ENCODE results near the gene PCED1A.
A peak's percentile ranks its signal among the peaks of the same experiment; 100 is the strongest.

Gene PCED1A

GRCh38 chr20:2865101-2865500, 24.6 kb upstream of the PCED1A start:
- Histone ChIP-seq H3K27me3 (ENCODE audit: control insufficient read depth, insufficient read depth, low read length) (no peaks in the 10 kb centered on the region), H3K4me3 (ENCODE audit: low read depth, low read length) (no peak overlapping the region), H3K9me3 (ENCODE audit: control insufficient read depth, insufficient read depth, low read depth, low read length) (no peaks in the 10 kb centered on the region), H3K4me1 (ENCODE audit: control insufficient read depth, insufficient read depth, low read length) (no peaks in the 10 kb centered on the region), H3K27ac (ENCODE audit: low read depth, low read length) (no peak overlapping the region), H3K9ac (ENCODE audit: low read length) (no peak overlapping the region), H3K36me3 (ENCODE audit: control insufficient read depth, insufficient read depth, low read length) (peaks cover 30% of the 10 kb centered on the region; the same call in 1 of the 2 replicates)

DNA sequence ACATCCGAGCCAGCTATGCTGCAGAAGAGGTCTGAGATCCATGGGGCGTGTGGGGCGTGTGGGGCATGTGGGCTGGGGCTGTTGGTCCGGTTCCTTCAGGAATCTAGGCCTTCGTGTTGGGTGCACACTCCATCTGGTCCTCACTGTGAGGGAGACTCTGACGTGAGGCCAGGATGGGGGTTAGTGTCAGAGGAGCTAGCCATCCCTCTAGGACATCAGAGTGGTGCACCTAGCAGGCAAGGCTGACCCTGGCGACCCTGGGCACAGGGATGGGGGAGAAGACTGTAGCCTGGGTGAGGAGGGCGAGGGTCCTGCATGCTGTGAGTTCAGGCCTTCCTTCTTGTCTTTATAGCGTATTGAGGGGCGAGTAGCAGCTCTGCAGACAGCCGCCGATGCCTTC, 24.2 kb upstream of the PCED1A start:
- Histone ChIP-seq H3K9me3 (ENCODE audit: control insufficient read depth, insufficient read depth, low read depth, low read length) (no peaks in the 10 kb centered on the region), H3K4me1 (ENCODE audit: control insufficient read depth, insufficient read depth, low read length) (no peaks in the 10 kb centered on the region), H3K27ac (ENCODE audit: low read depth, low read length) (no peak overlapping the region), H3K36me3 (ENCODE audit: control insufficient read depth, insufficient read depth, low read length) (peaks cover 33% of the 10 kb centered on the region; the same call in 1 of the 2 replicates), H3K4me3 (ENCODE audit: low read depth, low read length) (no peak overlapping the region), H3K27me3 (ENCODE audit: control insufficient read depth, insufficient read depth, low read length) (no peaks in the 10 kb centered on the region), H3K9ac (ENCODE audit: low read length) (no peak overlapping the region)

DNA sequence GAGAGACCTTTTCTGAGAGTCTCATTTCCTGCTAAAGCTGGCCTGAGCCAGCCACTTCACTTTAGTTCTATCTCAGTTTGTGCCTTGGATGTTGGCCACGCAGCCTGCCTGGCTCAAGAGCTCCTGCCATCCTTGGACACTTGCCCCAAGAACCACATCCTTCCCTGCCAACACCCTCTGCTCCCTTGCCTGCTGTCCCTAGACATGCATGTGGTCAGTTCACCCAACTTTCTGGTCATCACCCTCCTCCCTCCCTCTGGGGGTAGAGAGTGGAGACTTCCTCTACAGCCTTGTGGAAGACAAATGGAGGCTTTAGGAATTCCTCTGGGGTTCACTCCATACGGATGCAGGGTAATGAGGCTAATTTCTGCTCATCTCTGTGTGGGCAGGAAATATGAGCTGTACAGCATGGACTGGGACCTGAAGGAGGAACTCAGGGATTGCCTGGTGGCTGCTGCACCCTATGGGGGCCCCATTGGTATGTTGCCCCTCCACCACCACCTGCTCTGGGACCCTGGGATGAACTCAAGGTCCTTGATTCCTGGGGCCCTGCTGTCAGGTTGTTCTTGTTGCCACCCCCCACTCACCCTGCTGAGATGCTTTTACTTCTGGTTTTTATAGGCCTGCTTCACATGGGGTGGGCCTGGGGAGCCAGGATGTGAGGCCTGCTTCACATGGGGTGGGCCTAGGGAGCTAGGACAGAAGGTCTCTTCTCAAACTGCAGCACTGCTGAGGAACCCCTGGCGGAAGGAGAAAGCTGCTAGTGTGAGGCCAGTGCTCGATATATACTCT, 19.1 kb upstream of the PCED1A start:
- no peak overlapping the region for H3K27ac ChIP-seq (ENCODE audit: low read depth, low read length)
- H3K27me3 ChIP-seq (ENCODE audit: control insufficient read depth, insufficient read depth, low read length): no peaks in the 10 kb centered on the region
- no peaks in the 10 kb centered on the region for H3K4me1 ChIP-seq (ENCODE audit: control insufficient read depth, insufficient read depth, low read length)
- no peaks in the 10 kb centered on the region for H3K9me3 ChIP-seq (ENCODE audit: control insufficient read depth, insufficient read depth, low read depth, low read length)
- H3K36me3 ChIP-seq (ENCODE audit: control insufficient read depth, insufficient read depth, low read length): peaks cover 16% of the 10 kb centered on the region; the same call in 1 of the 2 replicates
- no peak overlapping the region for H3K4me3 ChIP-seq (ENCODE audit: low read depth, low read length)
- peak overlapping the region; percentile 26 for H3K9ac ChIP-seq (ENCODE audit: low read length)

- Histone ChIP-seq H3K27ac (ENCODE audit: low read depth, low read length) (no peak overlapping the region), H3K27me3 (ENCODE audit: control insufficient read depth, insufficient read depth, low read length) (no peaks in the 10 kb centered on the region), H3K4me3 (ENCODE audit: low read depth, low read length) (no peak overlapping the region), H3K9ac (ENCODE audit: low read length) (no peak overlapping the region), H3K36me3 (ENCODE audit: control insufficient read depth, insufficient read depth, low read length) (peaks cover 12% of the 10 kb centered on the region; the same call in 1 of the 2 replicates), H3K4me1 (ENCODE audit: control insufficient read depth, insufficient read depth, low read length) (no peaks in the 10 kb centered on the region), H3K9me3 (ENCODE audit: control insufficient read depth, insufficient read depth, low read depth, low read length) (no peaks in the 10 kb centered on the region)
These were observed 18.1 kb upstream of the PCED1A start for GRCh38 chr20:2858591-2858990.

DNA sequence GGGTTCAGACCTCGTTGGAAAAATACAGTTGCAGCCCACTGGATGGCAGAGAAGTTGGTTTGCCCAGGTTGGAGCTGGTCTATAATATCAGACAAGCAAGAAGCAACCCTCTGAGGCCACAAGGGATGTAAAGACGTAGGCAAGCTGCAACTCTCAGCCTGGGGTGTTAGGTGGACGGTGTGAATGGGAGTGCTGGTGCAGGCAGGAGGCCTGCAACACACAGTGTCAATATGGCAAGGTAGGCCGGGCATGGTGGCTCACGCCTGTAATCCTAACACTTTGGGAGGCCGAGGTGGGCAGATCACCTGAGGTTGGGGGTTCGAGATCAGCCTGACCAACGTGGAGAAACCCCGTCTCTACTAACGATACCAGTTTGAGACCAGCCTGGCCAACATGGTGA, 10.6 kb upstream of the PCED1A start:
- Histone ChIP-seq H3K27ac (ENCODE audit: low read depth, low read length) (no peak overlapping the region), H3K4me3 (ENCODE audit: low read depth, low read length) (no peak overlapping the region), H3K9ac (ENCODE audit: low read length) (no peak overlapping the region), H3K27me3 (ENCODE audit: control insufficient read depth, insufficient read depth, low read length) (no peaks in the 10 kb centered on the region), H3K9me3 (ENCODE audit: control insufficient read depth, insufficient read depth, low read depth, low read length) (no peaks in the 10 kb centered on the region), H3K36me3 (ENCODE audit: control insufficient read depth, insufficient read depth, low read length) (no peaks in the 10 kb centered on the region), H3K4me1 (ENCODE audit: control insufficient read depth, insufficient read depth, low read length) (peaks cover 3% of the 10 kb centered on the region; the same call in 1 of the 2 replicates)

DNA sequence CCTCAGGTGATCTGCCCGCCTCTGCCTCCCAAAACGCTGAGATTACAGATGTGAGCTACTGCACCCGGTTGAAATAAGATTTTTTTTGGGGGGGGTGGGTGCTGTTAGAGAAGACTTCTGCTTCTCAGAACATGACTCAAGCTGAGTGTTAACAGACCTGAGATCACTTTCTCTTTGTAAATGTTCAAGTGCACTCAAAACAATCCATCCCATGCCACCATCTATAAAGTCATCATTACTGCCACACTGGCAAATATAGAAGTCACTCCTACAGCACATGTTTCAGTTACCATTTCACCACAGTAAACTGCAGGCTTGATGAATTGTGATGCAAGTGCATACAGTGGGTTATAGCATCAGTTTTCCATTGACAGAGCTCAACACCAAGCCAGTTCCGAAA, 9.1 kb upstream of the PCED1A start:
- Histone ChIP-seq H3K9ac (ENCODE audit: low read length) (no peak overlapping the region), H3K9me3 (ENCODE audit: control insufficient read depth, insufficient read depth, low read depth, low read length) (no peaks in the 10 kb centered on the region), H3K4me3 (ENCODE audit: low read depth, low read length) (no peak overlapping the region), H3K4me1 (ENCODE audit: control insufficient read depth, insufficient read depth, low read length) (peaks cover 3% of the 10 kb centered on the region; the same call in 1 of the 2 replicates), H3K36me3 (ENCODE audit: control insufficient read depth, insufficient read depth, low read length) (no peaks in the 10 kb centered on the region), H3K27me3 (ENCODE audit: control insufficient read depth, insufficient read depth, low read length) (no peaks in the 10 kb centered on the region), H3K27ac (ENCODE audit: low read depth, low read length) (no peak overlapping the region)

DNA sequence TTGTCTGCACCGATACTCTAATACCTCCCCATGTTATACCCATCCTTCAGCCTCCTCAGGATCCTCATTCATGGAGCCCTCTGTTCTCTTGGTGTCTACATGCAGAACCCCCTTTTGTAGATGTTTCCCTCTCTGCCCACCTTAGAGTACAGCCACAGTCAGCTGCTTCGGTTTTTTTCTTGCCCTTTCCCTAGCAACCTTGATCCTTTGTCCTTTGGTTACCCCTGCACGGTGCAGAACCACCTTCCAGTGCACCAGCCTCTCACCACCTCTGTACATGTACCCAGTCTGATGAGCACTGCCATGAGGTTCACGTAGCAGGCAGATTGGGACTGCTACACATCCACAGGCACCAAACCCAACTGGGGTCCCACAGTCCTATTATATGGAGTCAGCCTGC, 7.3 kb upstream of the PCED1A start:
- Histone ChIP-seq H3K4me3 (ENCODE audit: low read depth, low read length) (no peak overlapping the region), H3K9me3 (ENCODE audit: control insufficient read depth, insufficient read depth, low read depth, low read length) (no peaks in the 10 kb centered on the region), H3K36me3 (ENCODE audit: control insufficient read depth, insufficient read depth, low read length) (no peaks in the 10 kb centered on the region), H3K9ac (ENCODE audit: low read length) (no peak overlapping the region), H3K27ac (ENCODE audit: low read depth, low read length) (no peak overlapping the region), H3K4me1 (ENCODE audit: control insufficient read depth, insufficient read depth, low read length) (peaks cover 3% of the 10 kb centered on the region; the same call in 1 of the 2 replicates), H3K27me3 (ENCODE audit: control insufficient read depth, insufficient read depth, low read length) (no peaks in the 10 kb centered on the region)

DNA sequence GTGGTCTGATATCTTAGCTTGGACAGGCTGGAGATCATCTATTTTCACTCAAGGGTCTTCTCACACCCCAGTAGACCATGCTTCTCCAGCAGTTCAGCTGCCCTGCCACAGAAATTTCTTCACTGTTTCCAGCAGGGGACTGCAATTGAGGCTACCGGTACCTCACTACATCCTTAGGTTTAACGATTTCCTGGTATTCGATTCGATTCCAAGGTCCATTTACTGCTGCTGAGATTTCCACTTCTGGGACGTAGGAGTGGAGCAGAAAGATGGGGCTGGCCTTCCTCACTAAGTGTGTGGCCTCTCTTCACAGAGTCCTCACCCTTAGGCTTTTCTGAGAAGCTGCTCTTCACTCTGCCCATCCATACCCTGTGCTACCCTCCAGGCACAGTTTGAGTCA, 6.2 kb upstream of the PCED1A start:
- H3K27me3 ChIP-seq (ENCODE audit: control insufficient read depth, insufficient read depth, low read length): no peaks in the 10 kb centered on the region

GRCh38 chr20:2845607-2846006, 5.2 kb upstream of the PCED1A start:
- no peak overlapping the region for H3K27ac ChIP-seq (ENCODE audit: low read depth, low read length)
- 0 out of 2 replicates have a peak, but pooled peaks cover 3% of the 10 kb centered on the region for H3K4me1 ChIP-seq (ENCODE audit: control insufficient read depth, insufficient read depth, low read length)
- no peaks in the 10 kb centered on the region for H3K36me3 ChIP-seq (ENCODE audit: control insufficient read depth, insufficient read depth, low read length)
- H3K9ac ChIP-seq (ENCODE audit: low read length): no peak overlapping the region
- no peaks in the 10 kb centered on the region for H3K9me3 ChIP-seq (ENCODE audit: control insufficient read depth, insufficient read depth, low read depth, low read length)
- no peak overlapping the region for H3K4me3 ChIP-seq (ENCODE audit: low read depth, low read length)
- no peaks in the 10 kb centered on the region for H3K27me3 ChIP-seq (ENCODE audit: control insufficient read depth, insufficient read depth, low read length)

More for the DNA sequence above, 6.2 kb upstream of the PCED1A start:
- Histone ChIP-seq H3K4me1 (ENCODE audit: control insufficient read depth, insufficient read depth, low read length) (no peaks in the 10 kb centered on the region), H3K4me3 (ENCODE audit: low read depth, low read length) (no peak overlapping the region), H3K27ac (ENCODE audit: low read depth, low read length) (no peak overlapping the region), H3K9me3 (ENCODE audit: control insufficient read depth, insufficient read depth, low read depth, low read length) (no peaks in the 10 kb centered on the region), H3K9ac (ENCODE audit: low read length) (no peak overlapping the region), H3K36me3 (ENCODE audit: control insufficient read depth, insufficient read depth, low read length) (no peaks in the 10 kb centered on the region)

DNA sequence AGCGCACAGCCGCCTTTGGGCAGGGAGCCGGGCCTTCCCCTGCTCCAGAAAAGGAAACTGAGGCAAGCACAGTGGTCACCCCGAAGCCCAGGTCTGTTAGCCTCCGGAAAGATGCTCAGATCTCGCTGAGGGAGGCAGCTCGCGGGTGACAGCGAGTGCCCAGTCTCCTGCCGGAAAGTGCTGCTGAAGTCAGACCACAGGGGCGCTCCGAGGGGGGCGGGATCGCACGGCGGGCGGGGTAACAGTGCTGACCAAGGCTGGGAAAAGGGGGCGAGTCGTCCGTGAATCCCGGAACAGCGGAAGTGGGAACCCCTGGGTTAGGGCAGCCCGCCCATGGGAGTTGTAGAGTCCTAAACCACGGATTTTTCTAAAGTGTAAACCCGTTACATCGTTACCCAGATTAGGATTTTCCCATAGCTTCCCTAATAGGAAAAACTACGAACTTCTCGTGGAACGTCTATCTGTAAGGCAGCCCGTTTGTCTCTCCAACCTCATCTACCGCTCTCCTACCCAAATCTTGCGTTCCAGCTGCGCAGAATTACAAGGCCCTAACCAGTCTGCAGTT, 594 bp upstream of the PCED1A start:
- Histone ChIP-seq H3K9me3 (ENCODE audit: control insufficient read depth, insufficient read depth, low read depth, low read length) (no peaks in the 10 kb centered on the region), H3K9ac (ENCODE audit: low read length) (peak overlapping the region; percentile 52), H3K27ac (ENCODE audit: low read depth, low read length) (no peak overlapping the region), H3K4me3 (ENCODE audit: low read depth, low read length) (peak overlapping the region; percentile 88), H3K36me3 (ENCODE audit: control insufficient read depth, insufficient read depth, low read length) (peaks cover 13% of the 10 kb centered on the region; the same call in 1 of the 2 replicates), H3K4me1 (ENCODE audit: control insufficient read depth, insufficient read depth, low read length) (0 out of 2 replicates have a peak, but pooled peaks cover 3% of the 10 kb centered on the region), H3K27me3 (ENCODE audit: control insufficient read depth, insufficient read depth, low read length) (peaks cover 15% of the 10 kb centered on the region)

DNA sequence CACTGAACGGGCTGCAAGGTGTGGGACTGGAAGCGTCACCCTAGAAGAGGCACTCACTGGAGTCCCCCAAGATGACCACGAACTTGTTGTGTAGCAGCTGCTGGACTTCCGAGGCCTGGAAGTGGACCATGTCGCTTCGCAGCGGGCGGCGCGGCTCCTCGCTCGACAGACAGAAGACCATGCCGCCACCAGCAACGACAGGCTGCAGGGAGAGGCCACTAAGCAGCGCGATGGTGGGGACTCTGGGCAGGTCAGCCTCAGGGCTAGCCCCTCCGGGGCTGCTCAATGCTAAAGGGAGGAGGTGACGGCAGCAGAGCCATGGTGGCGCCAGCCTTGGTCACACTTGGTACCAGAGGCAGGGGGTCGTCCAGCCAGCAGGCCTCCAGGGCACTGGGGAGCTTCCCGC, 720 bp downstream of the PCED1A start:
- H3K36me3 ChIP-seq (ENCODE audit: control insufficient read depth, insufficient read depth, low read length): peaks cover 22% of the 10 kb centered on the region; the same call in 1 of the 2 replicates
- no peaks in the 10 kb centered on the region for H3K9me3 ChIP-seq (ENCODE audit: control insufficient read depth, insufficient read depth, low read depth, low read length)
- peak overlapping the region; percentile 93 for H3K9ac ChIP-seq (ENCODE audit: low read length)
- H3K4me1 ChIP-seq (ENCODE audit: control insufficient read depth, insufficient read depth, low read length): 0 out of 2 replicates have a peak, but pooled peaks cover 3% of the 10 kb centered on the region
- H3K27ac ChIP-seq (ENCODE audit: low read depth, low read length): no peak overlapping the region
- peaks cover 15% of the 10 kb centered on the region for H3K27me3 ChIP-seq (ENCODE audit: control insufficient read depth, insufficient read depth, low read length)
- peak overlapping the region; percentile 88 for H3K4me3 ChIP-seq (ENCODE audit: low read depth, low read length)
